Measurements from ENCODE around the gene CTNNBL1.
"Not testable (repeated sequence)": the region's sequence is repeated elsewhere in the genome, so short reads cannot be mapped to it uniquely, and the experiment has no call there.

DNA sequence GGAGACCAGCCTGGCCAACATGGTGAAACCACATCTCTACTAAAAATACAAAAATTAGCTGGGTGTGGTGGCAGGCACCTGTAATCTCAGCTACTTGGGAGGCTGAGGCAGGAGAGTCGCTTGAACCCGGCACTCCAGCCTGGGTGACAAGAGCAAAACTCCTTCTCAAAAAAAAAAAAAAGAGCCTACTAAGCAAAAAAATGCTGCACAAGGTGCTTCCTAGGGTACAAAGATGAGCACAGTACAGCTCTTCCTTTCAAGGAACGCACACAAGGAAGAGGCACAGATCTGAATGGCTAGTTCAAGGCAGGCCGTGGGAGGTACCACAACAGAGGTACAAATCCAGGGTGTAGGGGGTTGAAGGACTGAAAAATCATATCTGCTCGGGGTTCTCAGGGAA, 162.2 kb downstream of the CTNNBL1 start:
- TF ChIP-seq, protein P1, sequence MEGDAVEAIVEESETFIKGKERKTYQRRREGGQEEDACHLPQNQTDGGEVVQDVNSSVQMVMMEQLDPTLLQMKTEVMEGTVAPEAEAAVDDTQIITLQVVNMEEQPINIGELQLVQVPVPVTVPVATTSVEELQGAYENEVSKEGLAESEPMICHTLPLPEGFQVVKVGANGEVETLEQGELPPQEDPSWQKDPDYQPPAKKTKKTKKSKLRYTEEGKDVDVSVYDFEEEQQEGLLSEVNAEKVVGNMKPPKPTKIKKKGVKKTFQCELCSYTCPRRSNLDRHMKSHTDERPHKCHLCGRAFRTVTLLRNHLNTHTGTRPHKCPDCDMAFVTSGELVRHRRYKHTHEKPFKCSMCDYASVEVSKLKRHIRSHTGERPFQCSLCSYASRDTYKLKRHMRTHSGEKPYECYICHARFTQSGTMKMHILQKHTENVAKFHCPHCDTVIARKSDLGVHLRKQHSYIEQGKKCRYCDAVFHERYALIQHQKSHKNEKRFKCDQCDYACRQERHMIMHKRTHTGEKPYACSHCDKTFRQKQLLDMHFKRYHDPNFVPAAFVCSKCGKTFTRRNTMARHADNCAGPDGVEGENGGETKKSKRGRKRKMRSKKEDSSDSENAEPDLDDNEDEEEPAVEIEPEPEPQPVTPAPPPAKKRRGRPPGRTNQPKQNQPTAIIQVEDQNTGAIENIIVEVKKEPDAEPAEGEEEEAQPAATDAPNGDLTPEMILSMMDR (IDR thresholded peaks at IDR 0.05): not testable (repeated sequence)
- TF ChIP-seq POLR2A (IDR thresholded peaks at IDR 0.05): not testable (repeated sequence)
